ENCODE data around the gene TOMM7.

Gene TOMM7

GRCh38 chr7:22776964-22777363 is 45.7 kb downstream of the TOMM7 start:
- Histone ChIP-seq H3K27ac (replicated peaks) (no peak overlapping the region), H3K27me3 (ENCODE audit: insufficient read depth, poor library complexity, severe bottlenecking) (peaks cover 5% of the 10 kb centered on the region), H3K4me3 (replicated peaks; ENCODE audit: insufficient read depth, low read length) (no peak overlapping the region)
- DNase-seq (ENCODE audit: low read depth in 1 of 2, low spot score in 1 of 2) = no peak
- no peak for TF ChIP-seq REST (IDR thresholded peaks at IDR 0.05; ENCODE audit: insufficient replicate concordance, low read depth)
- TF ChIP-seq POLR2AphosphoS5 (IDR thresholded peaks at IDR 0.05; ENCODE audit: low read depth) = no peak
- TF ChIP-seq SPI1 (IDR thresholded peaks at IDR 0.05; ENCODE audit: borderline replicate concordance, low read depth) = no peak
- no peak for TF ChIP-seq CTCF (IDR thresholded peaks at IDR 0.05; ENCODE audit: insufficient read depth, low read length)
- TF ChIP-seq GABPA (IDR thresholded peaks at IDR 0.05; ENCODE audit: low read depth) = no peak

GRCh38 chr7:22772885-22773284 is 49.8 kb downstream of the TOMM7 start:
- TF ChIP-seq REST (IDR thresholded peaks at IDR 0.05; ENCODE audit: insufficient replicate concordance, low read depth) (no peak), POLR2AphosphoS5 (IDR thresholded peaks at IDR 0.05; ENCODE audit: low read depth) (no peak), CTCF (IDR thresholded peaks at IDR 0.05; ENCODE audit: insufficient read depth, low read length) (no peak), SPI1 (IDR thresholded peaks at IDR 0.05; ENCODE audit: borderline replicate concordance, low read depth) (no peak), GABPA (IDR thresholded peaks at IDR 0.05; ENCODE audit: low read depth) (no peak)
- peaks cover 7% of the 10 kb centered on the region for H3K27me3 ChIP-seq (ENCODE audit: insufficient read depth, poor library complexity, severe bottlenecking)
- H3K4me3 ChIP-seq (replicated peaks; ENCODE audit: insufficient read depth, low read length) = no peak overlapping the region
- no peak for DNase-seq (ENCODE audit: low read depth in 1 of 2, low spot score in 1 of 2)
- no peak overlapping the region for H3K27ac ChIP-seq (replicated peaks)

- H3K4me3 ChIP-seq (replicated peaks; ENCODE audit: insufficient read depth, low read length) = no peak overlapping the region
- H3K27ac ChIP-seq (replicated peaks) = no peak overlapping the region
- TF ChIP-seq REST (IDR thresholded peaks at IDR 0.05; ENCODE audit: insufficient replicate concordance, low read depth) (no peak), GABPA (IDR thresholded peaks at IDR 0.05; ENCODE audit: low read depth) (no peak), CTCF (IDR thresholded peaks at IDR 0.05; ENCODE audit: insufficient read depth, low read length) (no peak), SPI1 (IDR thresholded peaks at IDR 0.05; ENCODE audit: borderline replicate concordance, low read depth) (no peak), POLR2AphosphoS5 (IDR thresholded peaks at IDR 0.05; ENCODE audit: low read depth) (no peak)
- no peak for DNase-seq (ENCODE audit: low read depth in 1 of 2, low spot score in 1 of 2)
- peaks cover 9% of the 10 kb centered on the region for H3K27me3 ChIP-seq (ENCODE audit: insufficient read depth, poor library complexity, severe bottlenecking)
Measured at GRCh38 chr7:22771872-22772228, 50.8 kb downstream of the TOMM7 start.
